Astrocyte of the hippocampus (primary cell): ENCODE data around the gene FHOD3.
"Not testable (repeated sequence)": the region's sequence is repeated elsewhere in the genome, so short reads cannot be mapped to it uniquely, and the experiment has no call there.

Source experiments
- DNase-seq: peaks from one replicate; pipeline ENCODE4 v3.0.0; 2011; ENCODE audit warnings: low read depth, low spot score

Gene FHOD3

GRCh38 chr18:36448384-36449290, 151.1 kb downstream of the FHOD3 start:
- no peak for DNase-seq

- peak; percentile 40 for DNase-seq
These were observed 151.9 kb downstream of the FHOD3 start for GRCh38 chr18:36449451-36449850.

GRCh38 chr18:36450264-36450663, 152.8 kb downstream of the FHOD3 start:
- peak; percentile 29 for DNase-seq

- DNase-seq: no peak
These were observed 154.1 kb downstream of the FHOD3 start for GRCh38 chr18:36451454-36452251.

- no peak for DNase-seq
These were observed 156.7 kb downstream of the FHOD3 start for GRCh38 chr18:36454245-36454644.

GRCh38 chr18:36454848-36455458, 157.4 kb downstream of the FHOD3 start:
- no peak for DNase-seq

GRCh38 chr18:36455931-36456330, 158.4 kb downstream of the FHOD3 start:
- DNase-seq: no peak

- DNase-seq: no peak
These were observed 159.1 kb downstream of the FHOD3 start for GRCh38 chr18:36456622-36457021.

- DNase-seq: no peak
These were observed 160.2 kb downstream of the FHOD3 start for GRCh38 chr18:36457683-36458082.

- no peak for DNase-seq
These were observed 160.8 kb downstream of the FHOD3 start for GRCh38 chr18:36458306-36458705.

GRCh38 chr18:36459203-36459602, 161.7 kb downstream of the FHOD3 start:
- DNase-seq: no peak

- no peak for DNase-seq
These were observed 162.3 kb downstream of the FHOD3 start for GRCh38 chr18:36459786-36460185.

GRCh38 chr18:36460324-36460850, 162.9 kb downstream of the FHOD3 start:
- DNase-seq: no peak

- DNase-seq: peak; percentile 20
These were observed 163.3 kb downstream of the FHOD3 start for GRCh38 chr18:36460854-36461253.

- peak; percentile 91 for DNase-seq
These were observed 164.1 kb downstream of the FHOD3 start for GRCh38 chr18:36461551-36461987.

- DNase-seq: not testable (repeated sequence)
These were observed 166.0 kb downstream of the FHOD3 start for GRCh38 chr18:36463516-36463915.

- DNase-seq: peak; percentile 65
These were observed 166.7 kb downstream of the FHOD3 start for GRCh38 chr18:36464126-36464651.

- no peak for DNase-seq
These were observed 167.8 kb downstream of the FHOD3 start for GRCh38 chr18:36465276-36465675.

GRCh38 chr18:36465970-36466369, 168.5 kb downstream of the FHOD3 start:
- DNase-seq: no peak

GRCh38 chr18:36467614-36468013, 170.1 kb downstream of the FHOD3 start:
- DNase-seq: no peak

GRCh38 chr18:36468161-36468560, 170.6 kb downstream of the FHOD3 start:
- no peak for DNase-seq

- DNase-seq: no peak
These were observed 171.9 kb downstream of the FHOD3 start for GRCh38 chr18:36469461-36469860.
